GM23338 (cell line): Measurements from ENCODE around the gene MFSD6. TPM values are rescaled to one million over a fixed set of nuclear protein-coding genes. Genes with fewer than 3 reads are reported as not detected.

Experiments
- ATAC-seq: fragments of 200-7000 bp; cut with Tn5 transposase; 3 replicates; pipeline ENCODE4 v1.9.1; 2020
- DNase-seq: peaks from one replicate; pipeline ENCODE4 v3.0.0-alpha.2; 2015; ENCODE audit warnings: low spot score
- H2AFZ ChIP-seq: fragments of 200-600 bp; sonication (generic); 2 replicates; pipeline ENCODE4 v1.8.0; 2016; ENCODE audit warnings: antibody characterized with exemption, mild to moderate bottlenecking, moderate library complexity
- H3F3A ChIP-seq: fragments of 200-600 bp; sonication (generic); replicated peaks from 2 replicates; pipeline ENCODE4 v1.8.0; 2017; ENCODE audit warnings: antibody characterized with exemption, mixed run types, low read depth
- H3K27ac ChIP-seq: fragments of 200-600 bp; sonication (generic); 2 replicates; pipeline ENCODE4 v1.6.1; 2016; ENCODE audit warnings: low read depth
- H3K27me3 ChIP-seq: fragments of 200-600 bp; sonication (generic); 2 replicates; pipeline ENCODE4 v1.8.0; 2016; ENCODE audit warnings: mild to moderate bottlenecking, mixed run types, moderate library complexity; ENCODE audit not compliant: insufficient read depth
- H3K36me3 ChIP-seq: fragments of 200-600 bp; sonication (generic); 2 replicates; pipeline ENCODE4 v1.8.0; 2016; ENCODE audit warnings: mild to moderate bottlenecking; ENCODE audit not compliant: insufficient read depth
- H3K4me1 ChIP-seq: fragments of 200-600 bp; sonication (generic); 2 replicates; pipeline ENCODE4 v1.8.0; 2016; ENCODE audit warnings: mild to moderate bottlenecking, moderate library complexity; ENCODE audit not compliant: insufficient read depth
- H3K4me2 ChIP-seq: fragments of 200-600 bp; sonication (generic); 2 replicates; pipeline ENCODE4 v1.7.1; 2017; ENCODE audit warnings: mixed run types
- H3K4me3 ChIP-seq: fragments of 200-600 bp; sonication (generic); 2 replicates; pipeline ENCODE4 v1.6.1; 2016; ENCODE audit warnings: mixed run types
- H3K79me2 ChIP-seq: fragments of 200-600 bp; sonication (generic); replicated peaks from 2 replicates; pipeline ENCODE4 v1.8.0; 2017; ENCODE audit warnings: mild to moderate bottlenecking; ENCODE audit not compliant: insufficient read depth
- H3K9me2 ChIP-seq: fragments of 200-600 bp; sonication (generic); 2 replicates; pipeline ENCODE4 v1.8.0; 2017; ENCODE audit not compliant: insufficient read depth
- H4K20me1 ChIP-seq: fragments of 200-600 bp; sonication (generic); replicated peaks from 2 replicates; pipeline ENCODE4 v1.8.0; 2017; ENCODE audit warnings: mild to moderate bottlenecking; ENCODE audit not compliant: insufficient read depth
- H3K27ac Mint-ChIP-seq: 2 replicates; pipeline ENCODE4 v1.8.0; 2020; ENCODE audit warnings: inconsistent platforms, mild to moderate bottlenecking, moderate library complexity, mixed read lengths
- H3K27me3 Mint-ChIP-seq: 3 replicates; pipeline ENCODE4 v1.8.0; 2022; ENCODE audit warnings: low read depth, mild to moderate bottlenecking, moderate library complexity, mixed read lengths, inconsistent platforms; ENCODE audit not compliant: insufficient read depth, poor library complexity
- H3K36me3 Mint-ChIP-seq: 3 replicates; pipeline ENCODE4 v1.8.0; 2021; ENCODE audit warnings: low read depth, mild to moderate bottlenecking, inconsistent platforms, moderate library complexity, mixed read lengths
- H3K4me1 Mint-ChIP-seq: 3 replicates; pipeline ENCODE4 v1.8.0; 2020; ENCODE audit warnings: mild to moderate bottlenecking, inconsistent platforms, mixed read lengths
- H3K4me3 Mint-ChIP-seq: 3 replicates; pipeline ENCODE4 v1.8.0; 2021; ENCODE audit warnings: moderate library complexity, mild to moderate bottlenecking, inconsistent platforms, mixed read lengths
- H3K9me3 Mint-ChIP-seq: 3 replicates; pipeline ENCODE4 v1.8.0; 2020; ENCODE audit warnings: moderate library complexity, mild to moderate bottlenecking, inconsistent platforms, mixed read lengths
- CREB1 ChIP-seq: fragments of 250-450 bp; sonication (Bioruptor Pico); IDR thresholded peaks from 2 replicates; pipeline ENCODE4 v1.5.0; 2020; ENCODE audit warnings: low read depth, mild to moderate bottlenecking, moderate library complexity
- CTCF ChIP-seq, 2 experiments: fragments of 200-600 bp in 1 of 2; sonication (generic) in 1 of 2; conservative IDR thresholded peaks; 2 replicates each; pipeline versions ENCODE4 v1.5.1 to v1.6.1; 2016 to 2017; ENCODE audit warnings: antibody characterized with exemption in 2 of 2, low read depth in 2 of 2, mild to moderate bottlenecking in 2 of 2, moderate library complexity in 1 of 2
- ETS1 ChIP-seq: IDR thresholded peaks from 2 replicates; pipeline ENCODE4 v1.6.1; 2016; ENCODE audit warnings: antibody characterized with exemption
- EZH2 ChIP-seq: fragments of 200-600 bp; sonication (generic); IDR thresholded peaks from one replicate; pipeline ENCODE4 v1.8.0; 2017; ENCODE audit warnings: antibody characterized with exemption, mild to moderate bottlenecking, low read depth; ENCODE audit not compliant: unreplicated experiment
- EZH2phosphoT487 ChIP-seq: fragments of 200-600 bp; sonication (generic); IDR thresholded peaks from one replicate; pipeline ENCODE4 v1.8.1; 2018; ENCODE audit warnings: antibody characterized with exemption; ENCODE audit not compliant: unreplicated experiment
- JUNB ChIP-seq: IDR thresholded peaks from one replicate; pipeline ENCODE4 v1.6.1; 2016; ENCODE audit warnings: antibody characterized with exemption; ENCODE audit not compliant: unreplicated experiment
- NANOG ChIP-seq: IDR thresholded peaks from 2 replicates; pipeline ENCODE4 v1.6.1; 2016; ENCODE audit warnings: antibody characterized with exemption, borderline replicate concordance
- POLR2AphosphoS5 ChIP-seq: IDR thresholded peaks from 2 replicates; pipeline ENCODE4 v1.6.1; 2016; ENCODE audit warnings: antibody characterized with exemption, low read depth
- REST ChIP-seq: IDR thresholded peaks from one replicate; pipeline ENCODE4 v1.6.1; 2018; ENCODE audit warnings: antibody characterized with exemption; ENCODE audit not compliant: unreplicated experiment
- STAT1 ChIP-seq: IDR thresholded peaks from one replicate; pipeline ENCODE4 v1.6.1; 2016; ENCODE audit warnings: antibody characterized with exemption; ENCODE audit not compliant: unreplicated experiment
- ZNF331 ChIP-seq: fragments of 250-450 bp; sonication (Bioruptor Pico); IDR thresholded peaks from 2 replicates; pipeline ENCODE4 v1.5.0; 2020; ENCODE audit warnings: low read depth, mild to moderate bottlenecking, moderate library complexity
- ZNF462 ChIP-seq: fragments of 250-450 bp; sonication (Bioruptor Pico); IDR thresholded peaks from 2 replicates; pipeline ENCODE4 v1.5.0; 2020; ENCODE audit warnings: mild to moderate bottlenecking, moderate library complexity
- polyA plus RNA-seq: library from polyadenylated mRNA; unstranded; fragments of >200 nt; fragmentation: Nextera tagmentation; extraction: Ambion mirVana; gene quantifications from 2 replicates; pipeline ENCODE4 v1.2.1, GENCODE V29; 2016
- total RNA-seq: library from RNA; depleted of rRNA; stranded (reverse); fragments of >200 nt; shearing (Covaris generic); gene quantifications from 2 replicates; pipeline ENCODE4 v1.2.3, GENCODE V29; 2014

Gene MFSD6
- total and polyA plus RNA-seq, 2 experiments from 2014 or later, result 2.3 to 9.6 TPM

DNA sequence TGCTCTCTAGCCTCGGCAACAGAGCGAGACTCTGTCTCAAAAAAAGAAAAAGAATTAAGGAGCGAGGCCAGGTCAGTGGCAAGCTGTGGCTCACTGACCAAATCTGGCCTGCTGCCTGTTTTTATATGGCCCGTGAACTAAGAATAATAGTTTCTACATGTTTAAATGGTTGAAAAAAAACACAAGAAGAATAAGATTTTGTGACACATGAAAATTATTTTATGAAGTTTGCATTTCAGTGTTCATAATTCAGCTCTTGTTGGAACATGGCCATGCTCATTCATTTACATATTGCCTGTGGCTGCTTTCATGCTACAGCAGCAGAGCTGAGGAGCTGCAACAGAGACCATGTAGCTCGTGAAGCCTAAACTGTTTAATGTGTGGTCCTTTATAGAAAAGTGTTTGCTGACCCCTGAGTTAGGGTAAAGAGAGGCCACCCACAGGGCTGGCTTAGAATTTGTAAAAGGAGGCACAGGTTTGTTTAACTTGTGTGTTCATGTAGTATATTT lies 59.5 kb downstream of the MFSD6 start:
- ATAC-seq (peak; percentile 30; the same call in 2 of the 3 replicates), DNase-seq (no peak)
- H3K4me1 ChIP-seq, result no peaks in the 10 kb centered on the region
- Mint-ChIP-seq H3K4me1 (peaks cover 8% of the 10 kb centered on the region; the same call in 2 of the 3 replicates), H3K36me3 (peaks cover 21% of the 10 kb centered on the region; the same call in 2 of the 3 replicates), H3K4me3 (no peak overlapping the region), H3K9me3 (peaks cover 18% of the 10 kb centered on the region), H3K27me3 (no peaks in the 10 kb centered on the region), H3K27ac (no peak overlapping the region)
- H3K4me2 ChIP-seq, result no peak overlapping the region
- no peak overlapping the region for H2AFZ ChIP-seq
- H3K4me3 ChIP-seq, result no peak overlapping the region
- H3K27me3 ChIP-seq, result no peaks in the 10 kb centered on the region
- H3K79me2 ChIP-seq, result no peaks in the 10 kb centered on the region
- H3F3A ChIP-seq, result no peaks in the 10 kb centered on the region
- H3K36me3 ChIP-seq, result no peaks in the 10 kb centered on the region
- no peaks in the 10 kb centered on the region for H3K9me2 ChIP-seq
- TF ChIP-seq REST (no peak), STAT1 (no peak), POLR2AphosphoS5 (no peak), EZH2 (no peak), CREB1 (CRISPR knock-in tag) (no peak), ZNF462 (CRISPR knock-in tag) (no peak), NANOG (no peak), EZH2phosphoT487 (no peak), CTCF (conservative IDR thresholded peaks at IDR 0.05; ENCODE audit: low read depth in 2 of 2) (no peak), ETS1 (no peak), ZNF331 (no peak), JUNB (no peak)
- no peak overlapping the region for H3K27ac ChIP-seq
- no peaks in the 10 kb centered on the region for H4K20me1 ChIP-seq
